Testis (tissue), 3 donors: ENCODE results near the gene FKBP9. TPM values are rescaled to one million over a fixed set of nuclear protein-coding genes. Genes with fewer than 3 reads are reported as not detected.
"Not testable (repeated sequence)": the region's sequence is repeated elsewhere in the genome, so short reads cannot be mapped to it uniquely, and the experiment has no call there.

Source experiments
- DNase-seq: peaks from one replicate; pipeline ENCODE4 v3.0.0-alpha.2; 2019
- H3K27ac ChIP-seq, 2 donors: fragments of 200-600 bp; sonication (generic); one replicate each; pipeline ENCODE4 v1.5.1; 2019
- H3K27me3 ChIP-seq: fragments of 200-600 bp; sonication (generic); one replicate; pipeline ENCODE4 v1.5.1; 2019
- H3K36me3 ChIP-seq: fragments of 200-600 bp; sonication (generic); one replicate; pipeline ENCODE4 v1.5.1; 2017; ENCODE audit warnings: low read depth; ENCODE audit errors: missing control alignments
- H3K4me1 ChIP-seq: fragments of 200-600 bp; sonication (generic); one replicate; pipeline ENCODE4 v1.5.1; 2019
- H3K4me3 ChIP-seq, 2 donors: fragments of 200-600 bp; sonication (generic); one replicate each; pipeline ENCODE4 v1.5.1; 2017 to 2019
- H3K9me3 ChIP-seq: fragments of 200-600 bp; sonication (generic); one replicate; pipeline ENCODE4 v1.5.1; 2017
- WGBS, 2 donors: methylation state at CpG; one replicate each; pipeline ENCODE4 v1.1.5; 2018; 5-methylcytosine and 5-hydroxymethylcytosine counted together
- intact Hi-C: fragments of 100-400 bp; cut with DNase I; formaldehyde crosslinking; loops from one replicate; pipeline ENCODE4 v1.15.1; 2023; ENCODE audit warnings: low total_unique reads
- polyA plus RNA-seq: library from polyadenylated mRNA; stranded (reverse); fragments of 350-450 nt; fragmentation: Illumina TruSeq; extraction: RNeasy Lipid Tissue Mini Kit (QIAGEN cat#74804); gene quantifications from one replicate; pipeline ENCODE4 v1.2.3, GENCODE V29; 2014; ENCODE audit warnings: low read depth, low replicate concordance; ENCODE audit not compliant: insufficient read depth
- total RNA-seq, 2 donors: library from RNA; depleted of rRNA; stranded (reverse); fragments of >200 nt; gene quantifications; one replicate each; pipeline ENCODE4 v1.2.3, GENCODE V29; 2016

The FKBP9 gene
- total and polyA plus RNA-seq, 3 donors from 2014 or later: 43.5 to 95.1 (median 66.5) TPM

- H3K27ac ChIP-seq, H3K27me3 ChIP-seq, DNase-seq, intact Hi-C loops, H3K4me1 ChIP-seq, H3K9me3 ChIP-seq, H3K4me3 ChIP-seq, H3K36me3 ChIP-seq: not testable (repeated sequence)
- 25 to 26% methylated on average over 3 of the region's 3 CpGs for WGBS, 2 donors
These were observed 14.7 kb downstream of the FKBP9 start for GRCh38 chr7:32971967-32972366.

DNA sequence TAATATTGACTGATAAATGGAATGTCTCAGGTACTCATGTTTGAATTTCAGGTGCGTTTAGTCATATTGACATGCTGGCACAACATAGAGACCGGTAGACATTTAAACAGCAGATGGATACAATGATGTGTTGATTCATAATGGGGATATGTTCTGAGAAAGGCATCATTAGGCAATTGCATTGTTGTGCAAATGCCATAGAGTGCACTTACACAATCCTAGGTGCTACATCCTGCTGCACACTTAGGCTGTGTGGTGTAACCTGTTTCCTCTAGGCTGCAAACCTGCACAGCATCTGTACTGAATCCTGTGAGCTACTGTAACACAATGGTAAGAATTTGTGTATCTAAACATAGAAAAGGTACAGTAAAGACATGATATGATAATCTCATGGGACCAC lies 19.9 kb downstream of the FKBP9 start:
- intact Hi-C loops, H3K36me3 ChIP-seq, H3K27me3 ChIP-seq, H3K4me1 ChIP-seq, H3K27ac ChIP-seq, DNase-seq, H3K9me3 ChIP-seq, H3K4me3 ChIP-seq: not testable (repeated sequence)
- WGBS, 2 donors: 84 to 97% methylated on average over 2 of the region's 2 CpGs

GRCh38 chr7:32979246-32979645 lies 22.0 kb downstream of the FKBP9 start:
- H3K9me3 ChIP-seq, H3K4me3 ChIP-seq, H3K36me3 ChIP-seq, H3K27ac ChIP-seq, H3K27me3 ChIP-seq, DNase-seq, H3K4me1 ChIP-seq, intact Hi-C loops: not testable (repeated sequence)
- WGBS, 2 donors: 93 to 98% methylated on average over 6 of the region's 6 CpGs

- H3K36me3 ChIP-seq, H3K4me3 ChIP-seq, H3K27ac ChIP-seq, DNase-seq, H3K27me3 ChIP-seq, H3K9me3 ChIP-seq, intact Hi-C loops, H3K4me1 ChIP-seq: not testable (repeated sequence)
- WGBS, 2 donors: 100% methylated on average over 2 of the region's 2 CpGs; no CpG with 5 or more reads in 1 of the 2 donors
These were observed 22.7 kb downstream of the FKBP9 start for GRCh38 chr7:32979902-32980301.

DNA sequence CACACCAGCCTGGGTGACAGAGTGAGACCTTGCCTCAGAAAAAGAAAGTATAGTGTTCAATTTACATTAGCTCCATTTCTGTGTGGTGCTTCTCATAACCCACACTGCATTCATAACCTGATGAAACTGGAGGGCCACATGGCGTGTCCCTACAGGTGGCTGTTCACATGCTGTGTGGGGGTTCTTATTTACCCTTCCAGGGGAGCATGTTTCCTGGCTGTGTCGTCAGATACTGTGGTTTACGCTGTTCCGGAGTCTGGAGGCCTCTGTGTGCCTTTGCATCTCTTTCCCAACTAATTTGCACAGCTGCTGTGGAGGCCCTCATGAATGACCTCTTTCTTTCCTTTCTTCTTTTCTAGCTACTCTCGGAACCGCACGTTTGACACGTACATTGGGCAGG lies 30.9 kb downstream of the FKBP9 start:
- H3K4me3 ChIP-seq, H3K9me3 ChIP-seq, intact Hi-C loops, H3K27ac ChIP-seq, H3K36me3 ChIP-seq, H3K27me3 ChIP-seq, DNase-seq, H3K4me1 ChIP-seq: not testable (repeated sequence)
- WGBS, 2 donors: 65 to 75% methylated on average over 5 to 8 of the region's 8 CpGs

GRCh38 chr7:32991068-32991585 lies 33.9 kb downstream of the FKBP9 start:
- DNase-seq, intact Hi-C loops, H3K27ac ChIP-seq, H3K4me3 ChIP-seq, H3K4me1 ChIP-seq, H3K27me3 ChIP-seq, H3K9me3 ChIP-seq, H3K36me3 ChIP-seq: not testable (repeated sequence)
- 27 to 37% methylated on average over 3 to 5 of the region's 5 CpGs for WGBS, 2 donors

GRCh38 chr7:32991975-32992700 lies 34.9 kb downstream of the FKBP9 start:
- WGBS, 2 donors: 79 to 81% methylated on average over 4 to 9 of the region's 9 CpGs
- H3K27ac ChIP-seq, DNase-seq, H3K4me3 ChIP-seq, intact Hi-C loops, H3K9me3 ChIP-seq, H3K27me3 ChIP-seq, H3K36me3 ChIP-seq, H3K4me1 ChIP-seq: not testable (repeated sequence)

GRCh38 chr7:32992750-32993149 lies 35.5 kb downstream of the FKBP9 start:
- WGBS, 2 donors: 73 to 80% methylated on average over 6 of the region's 6 CpGs
- H3K36me3 ChIP-seq, H3K4me3 ChIP-seq, DNase-seq, H3K27me3 ChIP-seq, intact Hi-C loops, H3K27ac ChIP-seq, H3K9me3 ChIP-seq, H3K4me1 ChIP-seq: not testable (repeated sequence)

GRCh38 chr7:32997956-32998355 lies 40.7 kb downstream of the FKBP9 start:
- DNase-seq, H3K27me3 ChIP-seq, H3K4me3 ChIP-seq, H3K9me3 ChIP-seq, H3K36me3 ChIP-seq, intact Hi-C loops: not testable (repeated sequence)
- 33 to 46% methylated on average over 3 to 4 of the region's 4 CpGs for WGBS, 2 donors
- H3K4me1 ChIP-seq: peaks cover 13% of the 10 kb centered on the region
- H3K27ac ChIP-seq: peak overlapping the region; percentile 89 to 90

DNA sequence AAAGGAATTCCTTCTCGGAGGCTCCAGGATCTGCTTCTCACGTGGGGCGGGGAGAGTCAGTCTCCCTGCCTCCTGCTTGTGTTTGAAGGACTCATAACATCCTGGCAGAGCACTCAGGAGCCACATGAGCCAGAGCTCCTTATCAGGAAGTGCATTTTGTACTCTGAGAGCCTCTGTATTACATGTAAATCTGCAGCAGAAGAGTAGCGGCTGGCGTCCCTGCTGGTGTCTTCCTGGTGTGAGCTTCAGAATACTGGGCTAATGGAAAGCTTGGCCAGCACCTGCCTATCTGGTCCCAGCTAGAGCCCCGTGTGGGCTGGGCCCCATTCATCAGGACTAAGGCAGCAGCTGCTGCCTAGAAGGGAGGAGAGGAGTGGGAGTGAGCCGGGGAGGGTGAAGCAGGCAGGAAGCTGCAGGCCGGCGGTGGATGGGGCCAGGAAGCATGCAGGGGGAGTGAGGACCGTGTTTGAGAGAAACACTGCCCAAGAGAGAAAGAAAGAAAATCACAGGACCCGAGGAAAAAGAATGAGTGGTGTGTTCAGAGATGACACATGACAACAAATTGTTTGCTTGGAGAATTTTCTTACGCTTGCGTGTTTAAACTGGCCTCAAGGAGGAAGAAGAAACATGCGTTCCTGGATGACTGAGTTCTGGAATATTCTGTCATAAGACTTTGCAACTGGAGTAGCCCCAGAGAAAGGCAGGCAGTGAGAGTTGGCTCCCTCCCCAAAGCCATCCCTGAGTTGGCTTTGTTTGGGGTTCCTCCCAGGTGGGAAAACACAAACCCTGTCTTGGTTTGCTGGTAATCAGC lies 41.3 kb downstream of the FKBP9 start:
- H3K9me3 ChIP-seq, H3K27me3 ChIP-seq, intact Hi-C loops, H3K36me3 ChIP-seq, H3K4me3 ChIP-seq: not testable (repeated sequence)
- H3K4me1 ChIP-seq: peaks cover 13% of the 10 kb centered on the region
- DNase-seq: peak; percentile 85
- H3K27ac ChIP-seq: peak overlapping the region; percentile 89 to 90
- WGBS, 2 donors: 24 to 28% methylated on average over 13 to 14 of the region's 14 CpGs

DNA sequence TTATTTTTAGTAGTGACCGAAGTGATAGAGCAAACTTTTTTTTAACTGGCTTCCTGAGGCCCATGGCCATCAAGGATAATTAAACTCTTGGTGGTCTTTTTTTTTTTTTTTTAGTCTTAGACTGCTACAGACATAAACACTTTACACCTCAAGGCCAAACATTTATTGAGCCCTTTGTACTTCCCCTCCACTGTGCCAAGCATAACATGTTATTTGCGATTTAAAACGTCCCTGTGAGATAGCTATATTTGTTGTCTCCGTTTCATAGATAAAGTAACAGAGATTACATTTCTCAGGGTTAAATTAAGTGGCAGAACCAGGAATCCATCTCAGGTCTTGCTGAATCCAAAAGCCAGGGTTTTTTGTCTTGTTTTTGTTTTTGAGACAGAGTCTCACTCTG lies 42.1 kb downstream of the FKBP9 start:
- DNase-seq, H3K4me3 ChIP-seq, intact Hi-C loops, H3K36me3 ChIP-seq, H3K9me3 ChIP-seq, H3K27me3 ChIP-seq: not testable (repeated sequence)
- WGBS, 2 donors: 23 to 26% methylated on average over 4 of the region's 4 CpGs
- H3K27ac ChIP-seq: peak overlapping the region; percentile 89 to 90
- peaks cover 13% of the 10 kb centered on the region for H3K4me1 ChIP-seq

GRCh38 chr7:33003111-33003510 lies 45.9 kb downstream of the FKBP9 start:
- intact Hi-C loops, H3K27me3 ChIP-seq, DNase-seq, H3K9me3 ChIP-seq, H3K27ac ChIP-seq, H3K4me3 ChIP-seq, H3K36me3 ChIP-seq: not testable (repeated sequence)
- peaks cover 13% of the 10 kb centered on the region for H3K4me1 ChIP-seq
